GM12878 (cell line): ENCODE data around the gene CHD5.

Experiments used
- BHLHE40 ChIP-seq, 2 experiments: fragments of 450-650 bp in 1 of 2; IDR thresholded peaks; 2 replicates each; pipeline ENCODE4 v1.6.1; 2011 to 2017; ENCODE audit warnings: low read depth in 2 of 2, borderline replicate concordance in 1 of 2, improper control_type of control experiment in 1 of 2, low read length in 1 of 2, mild to moderate bottlenecking in 1 of 2
- POLR2AphosphoS5 ChIP-seq: IDR thresholded peaks from 2 replicates; pipeline ENCODE4 v1.6.1; 2011; ENCODE audit warnings: mild to moderate bottlenecking, low read length, inconsistent platforms
- SMC3 ChIP-seq: IDR thresholded peaks from 2 replicates; pipeline ENCODE4 v1.6.1; 2011; ENCODE audit warnings: low read length, improper control_type of control experiment, borderline replicate concordance
- TCF12 ChIP-seq: IDR thresholded peaks from 2 replicates; pipeline ENCODE4 v1.6.1; 2011; ENCODE audit warnings: low read depth, mild to moderate bottlenecking, low read length

GRCh38 chr1:6133146-6133895, 46.8 kb downstream of the CHD5 start:
- no peak for TF ChIP-seq BHLHE40 (IDR thresholded peaks at IDR 0.05; ENCODE audit: borderline replicate concordance in 1 of 2, low read depth in 2 of 2, low read length in 1 of 2)
- no peak for TF ChIP-seq TCF12
- no peak for TF ChIP-seq POLR2AphosphoS5
- no peak for TF ChIP-seq SMC3
